H7 (cell line): ENCODE results near the gene ZSWIM5. TPM values are rescaled to one million over a fixed set of nuclear protein-coding genes. Genes with fewer than 3 reads are reported as not detected.
A peak's percentile ranks its signal among the peaks of the same experiment; 100 is the strongest.

Experiments used
- DNase-seq: peaks from one replicate; pipeline ENCODE4 v3.0.0; 2012
- H3K27me3 ChIP-seq: 2 replicates; pipeline ENCODE4 v1.6.0; 2011; ENCODE audit warnings: mild to moderate bottlenecking, low read length; ENCODE audit not compliant: control insufficient read depth, insufficient read depth
- H3K36me3 ChIP-seq: replicated peaks from 2 replicates; pipeline ENCODE4 v1.5.1; 2011; ENCODE audit warnings: low read length; ENCODE audit not compliant: control insufficient read depth, insufficient read depth
- H3K4me3 ChIP-seq: 2 replicates; pipeline ENCODE4 v1.5.1; 2011; ENCODE audit warnings: low read depth, mild to moderate bottlenecking, control low read depth, low read length, moderate library complexity; ENCODE audit not compliant: insufficient read depth
- total RNA-seq: library from RNA; depleted of rRNA; stranded (reverse); fragments of >200 nt; shearing (Covaris generic); gene quantifications from 2 replicates; pipeline ENCODE4 v1.2.3, GENCODE V29; 2014

Gene ZSWIM5
- total RNA-seq, 1 experiment from 2014 or later = 4.7 TPM

DNA sequence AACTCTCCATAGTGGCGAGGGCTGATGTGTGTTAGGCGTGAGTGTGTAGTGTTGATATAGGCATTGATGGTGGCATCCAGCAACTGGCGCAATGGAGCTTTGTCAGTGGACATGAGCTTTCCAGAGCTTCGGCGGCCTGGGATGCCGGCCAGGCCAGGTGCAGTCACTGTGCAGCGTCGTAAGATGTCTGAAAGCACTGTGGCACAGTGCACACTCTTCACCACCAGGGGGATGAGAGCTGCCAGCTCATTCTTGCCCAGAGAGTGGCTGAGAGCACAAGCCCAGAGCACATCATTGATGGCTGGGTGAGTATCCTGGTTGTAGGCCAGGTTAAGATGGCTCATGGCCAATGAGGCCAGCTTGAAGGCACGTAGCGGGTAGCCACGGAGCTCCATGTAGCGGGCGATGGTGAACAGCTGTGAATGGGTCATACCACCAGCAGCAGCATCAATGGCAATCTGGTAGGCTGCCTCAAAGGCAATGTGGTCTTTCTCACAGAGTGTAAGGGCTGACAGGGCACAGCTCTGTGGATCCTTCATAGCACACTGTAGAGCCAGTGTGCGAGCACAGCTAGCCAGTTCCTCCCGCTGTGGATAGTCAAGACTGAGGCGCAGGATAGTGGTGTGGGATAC, 187.7 kb downstream of the ZSWIM5 start:
- Histone ChIP-seq H3K4me3 (no peak overlapping the region), H3K27me3 (no peaks in the 10 kb centered on the region), H3K36me3 (peaks cover 5% of the 10 kb centered on the region)
- DNase-seq = no peak

DNA sequence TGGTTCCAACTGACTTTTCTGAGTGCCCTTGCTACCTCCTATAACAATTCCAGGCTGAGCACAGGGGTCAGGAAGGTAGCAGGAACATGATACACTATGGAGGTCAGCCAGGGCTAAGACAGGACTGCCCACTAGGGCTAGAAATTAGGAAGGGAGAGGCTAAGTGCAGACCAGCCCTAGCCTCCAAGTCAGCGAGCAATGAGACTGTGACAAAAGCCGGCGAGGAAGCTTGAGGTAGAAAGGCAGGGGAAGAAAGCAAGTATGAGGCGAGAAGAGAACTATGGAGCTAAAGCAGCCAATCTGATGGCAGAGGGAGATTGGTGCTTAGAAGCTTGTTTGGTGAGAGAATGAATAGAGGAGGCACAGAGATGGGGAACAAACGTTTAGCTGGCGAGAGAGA, 189.6 kb downstream of the ZSWIM5 start:
- Histone ChIP-seq H3K4me3 (no peak overlapping the region), H3K36me3 (peaks cover 5% of the 10 kb centered on the region), H3K27me3 (no peaks in the 10 kb centered on the region)
- DNase-seq = no peak

- Histone ChIP-seq H3K27me3 (no peaks in the 10 kb centered on the region), H3K36me3 (peaks cover 5% of the 10 kb centered on the region), H3K4me3 (no peak overlapping the region)
- DNase-seq = no peak
These were observed 190.2 kb downstream of the ZSWIM5 start for GRCh38 chr1:45016090-45016697.

- Histone ChIP-seq H3K4me3 (no peak overlapping the region), H3K36me3 (peaks cover 5% of the 10 kb centered on the region), H3K27me3 (peaks cover 3% of the 10 kb centered on the region; the same call in 1 of the 2 replicates)
- DNase-seq = no peak
These were observed 190.7 kb downstream of the ZSWIM5 start for GRCh38 chr1:45015683-45016082.

- no peak overlapping the region for H3K4me3 ChIP-seq
- H3K27me3 ChIP-seq = peaks cover 10% of the 10 kb centered on the region; the same call in 1 of the 2 replicates
- DNase-seq = peak; percentile 73
- peaks cover 5% of the 10 kb centered on the region for H3K36me3 ChIP-seq
These were observed 191.9 kb downstream of the ZSWIM5 start for GRCh38 chr1:45014321-45015028.

- Histone ChIP-seq H3K27me3 (peaks cover 10% of the 10 kb centered on the region; the same call in 1 of the 2 replicates), H3K4me3 (no peak overlapping the region), H3K36me3 (peaks cover 7% of the 10 kb centered on the region)
- DNase-seq = no peak
These were observed 192.7 kb downstream of the ZSWIM5 start for GRCh38 chr1:45013551-45014209.

DNA sequence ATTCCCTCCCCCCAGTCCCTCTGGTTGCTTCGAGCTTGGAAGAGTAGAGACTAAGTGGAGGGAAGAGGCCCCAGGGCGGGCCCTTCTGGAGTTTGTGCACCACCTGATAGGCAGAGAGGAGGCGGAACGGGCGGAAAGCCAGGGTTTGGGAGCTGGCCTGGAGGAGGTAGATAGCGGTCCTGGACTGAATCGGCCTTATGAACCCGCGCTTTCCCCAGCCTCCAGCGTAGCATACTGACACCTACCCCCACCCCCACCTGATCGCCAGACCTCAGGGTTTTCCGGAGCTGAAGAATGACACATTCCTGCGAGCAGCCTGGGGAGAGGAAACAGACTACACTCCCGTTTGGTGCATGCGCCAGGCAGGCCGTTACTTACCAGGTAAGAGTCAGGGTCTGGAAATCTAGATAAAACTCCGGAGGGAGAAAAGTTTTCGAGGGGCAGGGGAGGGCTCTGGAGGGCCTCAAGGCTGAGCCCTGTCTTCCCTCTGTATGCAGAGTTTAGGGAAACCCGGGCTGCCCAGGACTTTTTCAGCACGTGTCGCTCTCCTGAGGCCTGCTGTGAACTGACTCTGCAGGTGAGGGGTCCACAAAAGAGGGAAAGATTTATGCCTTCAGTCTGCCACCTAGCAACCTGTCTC, 193.6 kb downstream of the ZSWIM5 start:
- Histone ChIP-seq H3K36me3 (peaks cover 11% of the 10 kb centered on the region), H3K4me3 (peak overlapping the region; percentile 62), H3K27me3 (peaks cover 10% of the 10 kb centered on the region; the same call in 1 of the 2 replicates)
- DNase-seq = no peak

DNA sequence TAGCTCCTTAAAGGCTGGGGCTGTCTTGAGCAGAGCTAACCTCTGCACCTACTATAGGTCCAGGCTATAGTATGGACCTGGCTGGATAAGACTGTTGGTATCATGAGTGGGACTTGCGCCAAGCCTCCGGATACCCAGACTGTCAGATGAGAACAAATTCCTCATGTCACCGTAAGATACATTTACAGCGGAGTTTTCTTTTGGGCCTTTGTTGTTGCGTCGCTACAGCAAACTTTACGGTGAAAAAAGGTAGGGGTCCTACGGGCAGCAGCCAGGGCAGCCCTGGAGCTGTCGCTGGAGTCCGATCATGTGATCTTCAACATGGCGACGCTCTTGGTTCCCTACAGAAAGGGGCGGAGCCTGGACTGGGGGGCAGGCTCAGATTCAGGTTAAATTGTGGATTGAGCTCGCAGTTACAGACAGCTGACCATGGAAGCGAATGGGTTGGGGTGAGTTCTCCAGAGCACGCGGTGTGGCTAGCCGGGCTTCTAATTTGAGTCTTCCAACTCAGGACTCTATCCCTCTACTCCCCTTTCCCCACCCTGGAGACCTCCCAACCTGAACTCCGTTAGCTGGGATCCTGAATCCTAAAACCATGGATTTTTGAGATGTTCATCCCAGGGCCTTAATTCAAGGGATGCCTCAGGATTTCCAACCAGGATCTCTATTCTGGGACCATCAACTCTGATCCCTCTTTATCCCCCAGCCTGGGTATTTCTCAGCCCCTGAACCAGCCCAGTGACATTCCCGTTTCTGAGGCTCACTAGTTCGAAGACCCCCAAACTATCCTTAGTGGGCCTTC, 194.4 kb downstream of the ZSWIM5 start, which contains the start of gene UROD:
Gene UROD (plus strand): TSS at position 418 of the 802 bp plus-strand sequence. CDS start 12 bp downstream, at position 430.
- Histone ChIP-seq H3K36me3 (peaks cover 11% of the 10 kb centered on the region), H3K27me3 (peaks cover 10% of the 10 kb centered on the region; the same call in 1 of the 2 replicates), H3K4me3 (peak within 1 kb of the TSS; percentile 91)
- DNase-seq = peak; percentile 92

- DNase-seq = peak; percentile 80
- Histone ChIP-seq H3K4me3 (peak within 1 kb of the TSS; percentile 91), H3K27me3 (peaks cover 10% of the 10 kb centered on the region; the same call in 1 of the 2 replicates), H3K36me3 (peaks cover 12% of the 10 kb centered on the region)
These were observed 195.3 kb downstream of the ZSWIM5 start, which contains the start of gene HECTD3 for GRCh38 chr1:45010855-45011811. HECTD3 (minus strand) TSS chr1:45011324; CDS start chr1:45011257, 67 bp downstream.

GRCh38 chr1:45009956-45010854, 196.2 kb downstream of the ZSWIM5 start:
- H3K27me3 ChIP-seq = peaks cover 10% of the 10 kb centered on the region; the same call in 1 of the 2 replicates
- peak overlapping the region; percentile 91 for H3K4me3 ChIP-seq
- H3K36me3 ChIP-seq = peaks cover 13% of the 10 kb centered on the region
- peak; percentile 76 for DNase-seq

- Histone ChIP-seq H3K36me3 (peaks cover 14% of the 10 kb centered on the region), H3K27me3 (peaks cover 10% of the 10 kb centered on the region; the same call in 1 of the 2 replicates), H3K4me3 (no peak overlapping the region)
These were observed 197.0 kb downstream of the ZSWIM5 start for GRCh38 chr1:45009296-45009865.

More at GRCh38 chr1:45009296-45009865, 197.0 kb downstream of the ZSWIM5 start:
- no peak for DNase-seq
